GM12891 (cell line): ENCODE results near the gene FHAD1.

Source experiments
- PAX5 ChIP-seq: IDR thresholded peaks from 2 replicates; pipeline ENCODE4 v1.6.1; 2011; ENCODE audit warnings: low read length, moderate library complexity, mild to moderate bottlenecking; ENCODE audit not compliant: insufficient read depth, severe bottlenecking
- POLR2A ChIP-seq: IDR thresholded peaks from 2 replicates; pipeline ENCODE4 v1.6.1; 2011; ENCODE audit warnings: low read depth, low read length, control low read depth
- POLR2AphosphoS5 ChIP-seq: IDR thresholded peaks from 2 replicates; pipeline ENCODE4 v1.6.1; 2011; ENCODE audit warnings: low read depth, low read length, control low read depth
- SPI1 ChIP-seq: IDR thresholded peaks from 2 replicates; pipeline ENCODE4 v1.6.1; 2011; ENCODE audit warnings: low read depth, low read length, control low read depth
- TAF1 ChIP-seq: IDR thresholded peaks from 2 replicates; pipeline ENCODE4 v1.6.1; 2011; ENCODE audit warnings: low read depth, low read length, control low read depth

DNA sequence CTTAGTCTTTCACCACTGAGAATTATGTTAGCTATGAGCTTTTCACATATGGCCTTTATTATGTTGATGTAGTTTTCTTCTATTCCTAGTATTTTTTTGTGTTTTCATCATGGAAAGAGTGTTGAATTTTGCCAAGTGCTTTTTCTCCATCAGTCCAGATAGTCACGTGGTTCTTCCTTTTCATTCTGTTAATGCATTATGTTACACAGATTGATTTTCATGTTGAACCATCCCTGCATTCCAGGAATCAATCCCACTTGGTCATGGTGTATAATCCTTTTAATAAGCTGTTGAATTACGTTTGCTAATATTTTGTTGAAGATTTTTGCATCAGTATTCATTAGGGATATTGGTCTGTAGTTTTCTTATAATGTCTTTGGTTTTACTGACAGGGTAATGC is 17.7 kb downstream of the FHAD1 start:
- TF ChIP-seq POLR2A, result no peak
- no peak for TF ChIP-seq TAF1
- no peak for TF ChIP-seq POLR2AphosphoS5
- no peak for TF ChIP-seq PAX5
- no peak for TF ChIP-seq SPI1
